Type B pancreatic cell (in vitro differentiated cells): Measurements from ENCODE around the gene AGMO. TPM values are rescaled to one million over a fixed set of nuclear protein-coding genes. Genes with fewer than 3 reads are reported as not detected.
"Not testable (repeated sequence)": the region's sequence is repeated elsewhere in the genome, so short reads cannot be mapped to it uniquely, and the experiment has no call there.

Experiments
- DNase-seq: peaks from one replicate; pipeline ENCODE4 v3.0.0; 2021; ENCODE audit warnings: mixed read lengths; ENCODE audit not compliant: unreplicated experiment; ENCODE audit errors: extremely low spot score
- H3K27ac Mint-ChIP-seq: 2 replicates; pipeline ENCODE4 v1.8.0; 2021; ENCODE audit warnings: mild to moderate bottlenecking, mixed read lengths
- H3K27me3 Mint-ChIP-seq: 2 replicates; pipeline ENCODE4 v1.8.0; 2021; ENCODE audit warnings: mixed read lengths
- H3K36me3 Mint-ChIP-seq: 2 replicates; pipeline ENCODE4 v1.8.0; 2021; ENCODE audit warnings: mixed read lengths
- H3K4me1 Mint-ChIP-seq: one replicate; pipeline ENCODE4 v1.8.0; 2021; ENCODE audit warnings: mixed read lengths; ENCODE audit not compliant: unreplicated experiment
- H3K4me3 Mint-ChIP-seq: 2 replicates; pipeline ENCODE4 v1.8.0; 2021; ENCODE audit warnings: mild to moderate bottlenecking, mixed read lengths
- H3K9me3 Mint-ChIP-seq: 2 replicates; pipeline ENCODE4 v1.8.0; 2021; ENCODE audit warnings: mixed read lengths
- CTCF ChIP-seq: fragments of 200-600 bp; sonication (generic); conservative IDR thresholded peaks from 2 replicates; pipeline ENCODE4 v1.5.0; 2021; ENCODE audit warnings: antibody characterized with exemption, mild to moderate bottlenecking
- total RNA-seq: library from RNA; stranded (reverse); gene quantifications from 2 replicates; pipeline ENCODE4 v1.2.1, GENCODE V29; 2021; ENCODE audit warnings: low replicate concordance

The AGMO gene
- total RNA-seq, 1 donor from 2014 or later = 0.41 TPM

GRCh38 chr7:15556339-15557105 is 5.3 kb downstream of the AGMO start:
- H3K36me3 Mint-ChIP-seq = no peaks in the 10 kb centered on the region
- H3K4me3 Mint-ChIP-seq = no peak overlapping the region
- H3K4me1 Mint-ChIP-seq = peaks cover 9% of the 10 kb centered on the region
- DNase-seq = no peak
- no peaks in the 10 kb centered on the region for H3K9me3 Mint-ChIP-seq
- no peaks in the 10 kb centered on the region for H3K27me3 Mint-ChIP-seq
- TF ChIP-seq CTCF = no peak
- no peak overlapping the region for H3K27ac Mint-ChIP-seq

- H3K4me3 Mint-ChIP-seq = no peak overlapping the region
- H3K27ac Mint-ChIP-seq = no peak overlapping the region
- DNase-seq = no peak
- H3K9me3 Mint-ChIP-seq = no peaks in the 10 kb centered on the region
- H3K4me1 Mint-ChIP-seq = peaks cover 9% of the 10 kb centered on the region
- no peaks in the 10 kb centered on the region for H3K36me3 Mint-ChIP-seq
- no peak for TF ChIP-seq CTCF
- no peaks in the 10 kb centered on the region for H3K27me3 Mint-ChIP-seq
These were observed 6.4 kb downstream of the AGMO start for GRCh38 chr7:15555381-15555859.

GRCh38 chr7:15554744-15555143 is 7.1 kb downstream of the AGMO start:
- Mint-ChIP-seq H3K4me3 (no peak overlapping the region), H3K9me3 (no peaks in the 10 kb centered on the region), H3K36me3 (no peaks in the 10 kb centered on the region), H3K4me1 (peaks cover 9% of the 10 kb centered on the region), H3K27me3 (no peaks in the 10 kb centered on the region), H3K27ac (no peak overlapping the region)
- DNase-seq = no peak
- TF ChIP-seq CTCF = no peak

GRCh38 chr7:15554081-15554480 is 7.7 kb downstream of the AGMO start:
- H3K27me3 Mint-ChIP-seq = no peaks in the 10 kb centered on the region
- no peaks in the 10 kb centered on the region for H3K9me3 Mint-ChIP-seq
- no peak for TF ChIP-seq CTCF
- peaks cover 9% of the 10 kb centered on the region for H3K4me1 Mint-ChIP-seq
- no peak overlapping the region for H3K4me3 Mint-ChIP-seq
- no peaks in the 10 kb centered on the region for H3K36me3 Mint-ChIP-seq
- no peak overlapping the region for H3K27ac Mint-ChIP-seq
- no peak for DNase-seq

- not testable (repeated sequence) for H3K4me1 Mint-ChIP-seq, H3K9me3 Mint-ChIP-seq, H3K36me3 Mint-ChIP-seq, H3K27me3 Mint-ChIP-seq, DNase-seq
- peak overlapping the region; percentile 51 for H3K27ac Mint-ChIP-seq
- peak overlapping the region; percentile 78 for H3K4me3 Mint-ChIP-seq
These were observed 14.5 kb downstream of the AGMO start for GRCh38 chr7:15547320-15547719.

- Mint-ChIP-seq H3K27me3 (no peaks in the 10 kb centered on the region), H3K27ac (no peak overlapping the region), H3K9me3 (no peaks in the 10 kb centered on the region), H3K4me1 (no peaks in the 10 kb centered on the region), H3K36me3 (no peaks in the 10 kb centered on the region), H3K4me3 (peak overlapping the region; percentile 78)
- TF ChIP-seq CTCF = no peak
- DNase-seq = no peak
These were observed 15.5 kb downstream of the AGMO start for GRCh38 chr7:15546272-15546792.
